Measurements from ENCODE around the gene FXR2. TPM values are rescaled to one million over a fixed set of nuclear protein-coding genes. Genes with fewer than 3 reads are reported as not detected.

The FXR2 gene
- total and polyA plus RNA-seq, 9 of the 15 experiments (the other 6 are each of a cell fraction or from before 2014, with no cell fraction given): 2.0 to 49.3 (median 24.5) TPM

GRCh38 chr17:7579001-7579833, 35.5 kb downstream of the FXR2 start, which contains the start of gene CD68:
Gene CD68 (plus strand): TSS chr17:7579638. CDS start chr17:7579678, 40 bp downstream.
- ChIA-PET POLR2A (interaction anchor here (0.6 to 1.9 kb wide), 9 partner anchors 10 to 802 kb away, joined by 3 to 6 read pairs (median 3); partner anchors contain the start of genes ATP1B2, POLR2A, SOX15 and TMEM256), CTCF (ENCODE audit: low intra/inter-chr PET ratio) (no interaction called here)
- Histone ChIP-seq H3K4me1 (replicated peaks in 1 of 2; ENCODE audit: control insufficient read depth in 2 of 2, insufficient read depth in 2 of 2, low read length in 2 of 2) (peaks cover 52 to 57% of the 10 kb centered on the region in 2 experiments), H3K9ac (ENCODE audit: insufficient read depth in 1 of 2, low read depth in 2 of 2, low read length in 2 of 2) (peak within 1 kb of the TSS; percentile 74 to 92), H3K4me2 (ENCODE audit: insufficient read depth, low read length) (peak within 1 kb of the TSS; percentile 90), H3K27me3 (ENCODE audit: control insufficient read depth in 2 of 2, insufficient read depth in 2 of 2, low read length in 2 of 2) (no peaks in the 10 kb centered on the region), H2AFZ (ENCODE audit: low read depth, low read length) (0 out of 2 replicates have a peak within 1 kb of the TSS, but pooled peaks have one; percentile 9), H3K9me1 (ENCODE audit: control insufficient read depth, insufficient read depth, low read length) (peaks cover 9% of the 10 kb centered on the region), H3K9me3 (replicated peaks; ENCODE audit: control insufficient read depth, insufficient read depth, low read depth, low read length) (no peaks in the 10 kb centered on the region), H3K79me2 (ENCODE audit: control insufficient read depth, insufficient read depth, low read length) (peaks cover 75% of the 10 kb centered on the region), H3K36me3 (ENCODE audit: control insufficient read depth, insufficient read depth, low read length) (peaks cover 52% of the 10 kb centered on the region), H3K27ac (ENCODE audit: extremely low read depth, low read depth, low read length) (peak within 1 kb of the TSS; percentile 81), H4K20me1 (replicated peaks; ENCODE audit: control insufficient read depth, insufficient read depth, low read length) (peaks cover 38% of the 10 kb centered on the region), H3K4me3 (peak within 1 kb of the TSS; percentile 42)
- in situ Hi-C loops (cut with MboI) (no loop called here), intact Hi-C loops (cut with micrococcal nuclease) (no loop called here)
- ATAC-seq (peak; percentile 71), DNase-seq (ENCODE audit: extremely low read depth in 1 of 4, low spot score in 3 of 4) (peak in 2 of 4 experiments; percentile 68 to 83), FAIRE-seq (peak; percentile 92)
- 0% methylated on average over 4 of the region's 7 CpGs for WGBS (ENCODE audit: insufficient coverage, low coverage, missing lambda C conversion rate)
- BruUV-seq (replicated peaks): no TSS peak
- TF ChIP-seq STAG1 (CRISPR knock-in tag; IDR thresholded peaks at IDR 0.05; ENCODE audit: borderline replicate concordance): no peak
- TF ChIP-seq KDM5B (IDR thresholded peaks at IDR 0.05; ENCODE audit: insufficient replicate concordance, low read depth, low read length): peak; percentile 22
- no peak for TF ChIP-seq LARP7 (IDR thresholded peaks at IDR 0.05)
- peak; percentile 91 for TF ChIP-seq SUPT5H (IDR thresholded peaks at IDR 0.05)
- TF ChIP-seq ZNF274 (IDR thresholded peaks at IDR 0.05; ENCODE audit: borderline replicate concordance, low read depth, low read length): no peak
- no peak for TF ChIP-seq CAMTA2 (CRISPR knock-in tag; conservative IDR thresholded peaks at IDR 0.05)
- no peak for TF ChIP-seq RFX5 (IDR thresholded peaks at IDR 0.05; ENCODE audit: low read depth, low read length)
- no peak for TF ChIP-seq PRMT5 (CRISPR knock-in tag; IDR thresholded peaks at IDR 0.05)
- no peak for TF ChIP-seq PPARD (CRISPR knock-in tag; IDR thresholded peaks at IDR 0.05)
- TF ChIP-seq EZH2 (IDR thresholded peaks at IDR 0.05; ENCODE audit: borderline replicate concordance, low read depth, low read length): no peak
- TF ChIP-seq RBM17 (IDR thresholded peaks at IDR 0.05; ENCODE audit: borderline replicate concordance, low read depth, low read length): no peak
- TF ChIP-seq ZNF699 (CRISPR knock-in tag; IDR thresholded peaks at IDR 0.05; ENCODE audit: insufficient replicate concordance): no peak
- TF ChIP-seq ZNF384 (IDR thresholded peaks at IDR 0.05; ENCODE audit: low read depth, low read length): no peak
- peak; percentile 23; the same call in 1 of the 2 replicates for TF ChIP-seq ATF7 (IDR thresholded peaks at IDR 0.05)
- no peak for TF ChIP-seq ZNF324 (CRISPR knock-in tag; IDR thresholded peaks at IDR 0.05)
- no peak for TF ChIP-seq SNIP1 (IDR thresholded peaks at IDR 0.05; ENCODE audit: low read depth)
- TF ChIP-seq MAZ (CRISPR knock-in tag; conservative IDR thresholded peaks at IDR 0.05 in 1 of 2, IDR thresholded peaks at IDR 0.05 in 1 of 2): peak in 1 of 2 experiments; percentile 31; a peak in 2 of 4 replicates
- peak; percentile 52; the same call in 1 of the 2 replicates for TF ChIP-seq MITF (IDR thresholded peaks at IDR 0.05)
- TF ChIP-seq EGR1 (conservative IDR thresholded peaks at IDR 0.05): no peak
- no peak for TF ChIP-seq TCF7 (IDR thresholded peaks at IDR 0.05; ENCODE audit: borderline replicate concordance)
- no peak for TF ChIP-seq SRF (CRISPR knock-in tag; IDR thresholded peaks at IDR 0.05)
- no peak for TF ChIP-seq HDAC3 (IDR thresholded peaks at IDR 0.05; ENCODE audit: borderline replicate concordance, partially characterized antibody)

All from K562 (cell line).